HG02852 (cell line): Measurements from ENCODE around the gene DIPK1C.

Experiments
- ATAC-seq: cut with Tn5 transposase; IDR thresholded peaks from one replicate; pipeline ENCODE4 v1.9.1; 2021; ENCODE audit warnings: mild to moderate bottlenecking, moderate library complexity; ENCODE audit not compliant: unreplicated experiment

Gene DIPK1C

DNA sequence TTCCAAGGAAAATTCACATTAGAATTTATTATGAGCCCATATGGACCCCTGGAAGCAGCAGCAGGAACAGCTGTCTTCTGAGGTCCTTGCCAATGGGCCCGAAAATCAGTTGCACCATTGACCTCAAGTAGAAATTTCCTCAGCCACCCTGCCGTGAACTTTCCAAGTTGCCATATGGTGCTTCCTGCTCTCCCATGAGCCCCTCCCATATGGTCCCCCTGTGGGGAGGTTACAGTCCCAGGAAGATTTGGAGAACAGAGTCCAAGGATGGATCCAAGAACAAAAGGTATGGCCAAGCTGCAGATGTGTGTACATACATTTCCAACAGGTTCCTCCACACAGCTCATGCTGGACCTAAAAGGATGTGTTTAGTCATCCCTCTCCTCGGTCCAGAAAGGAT is 34.6 kb downstream of the DIPK1C start:
- no peak for ATAC-seq

GRCh38 chr18:74420926-74421325 is 36.2 kb downstream of the DIPK1C start:
- no peak for ATAC-seq

DNA sequence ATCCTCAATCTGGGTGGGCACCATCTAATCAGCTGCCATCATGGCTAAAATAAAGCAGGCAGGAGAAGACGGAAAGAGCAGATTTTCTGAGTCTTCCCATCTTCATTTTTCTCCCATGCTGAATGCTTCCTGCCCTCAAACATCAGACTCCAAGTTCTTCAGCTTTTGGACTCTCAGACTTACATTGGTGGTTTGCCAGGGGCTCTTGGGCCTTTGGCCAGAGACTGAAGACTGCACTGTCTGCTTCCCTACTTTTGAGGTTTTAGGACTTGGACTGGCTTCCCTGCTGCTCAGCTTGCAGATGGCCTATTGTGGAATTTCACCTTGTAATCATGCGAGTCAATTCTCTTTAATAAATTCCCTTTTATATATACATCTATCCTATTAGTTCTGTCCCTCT is 36.6 kb downstream of the DIPK1C start:
- no peak for ATAC-seq

DNA sequence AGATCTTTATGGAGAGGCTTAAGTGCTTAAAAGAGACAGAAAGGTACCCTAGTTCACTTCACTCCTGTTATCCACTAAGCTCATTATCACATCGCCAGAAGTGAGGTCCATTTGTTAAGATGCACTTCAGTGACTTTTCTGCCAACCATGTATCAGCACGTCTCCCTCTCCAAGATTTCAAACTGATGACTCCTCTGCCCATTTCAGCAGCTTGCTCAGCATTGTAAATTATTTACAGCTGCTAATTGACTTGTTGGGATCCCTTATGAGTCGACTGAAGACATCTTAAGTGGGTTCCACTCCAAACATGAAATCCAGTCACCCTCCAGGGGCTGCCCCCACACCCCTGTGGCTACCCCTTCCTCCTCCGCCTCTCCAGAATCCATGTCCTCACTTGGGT is 37.3 kb downstream of the DIPK1C start:
- no peak for ATAC-seq

GRCh38 chr18:74418023-74418422 is 39.1 kb downstream of the DIPK1C start:
- ATAC-seq = no peak

- no peak for ATAC-seq
Measured at GRCh38 chr18:74416124-74416523, 41.0 kb downstream of the DIPK1C start.

- ATAC-seq = no peak
Measured at GRCh38 chr18:74414953-74415515, 42.1 kb downstream of the DIPK1C start.

DNA sequence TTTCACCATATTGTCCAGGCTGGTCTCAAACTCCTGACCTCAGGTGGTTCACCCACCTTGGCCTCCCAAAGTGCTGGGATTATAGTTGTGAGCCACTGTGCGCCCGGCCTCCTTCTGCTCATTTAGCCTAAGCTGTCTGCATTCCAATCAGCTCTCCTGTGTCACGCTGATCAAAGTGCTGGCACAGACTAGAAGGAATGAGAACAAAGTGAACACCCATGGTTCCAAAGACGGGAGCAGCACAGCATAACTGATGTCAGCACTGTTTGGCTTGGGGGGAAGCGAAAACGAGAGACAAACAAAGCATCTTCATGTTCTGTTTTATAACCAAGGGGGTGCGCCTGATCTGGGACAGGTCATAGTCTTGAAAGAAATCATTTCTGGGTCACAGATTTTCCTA is 43.3 kb downstream of the DIPK1C start:
- ATAC-seq = no peak

DNA sequence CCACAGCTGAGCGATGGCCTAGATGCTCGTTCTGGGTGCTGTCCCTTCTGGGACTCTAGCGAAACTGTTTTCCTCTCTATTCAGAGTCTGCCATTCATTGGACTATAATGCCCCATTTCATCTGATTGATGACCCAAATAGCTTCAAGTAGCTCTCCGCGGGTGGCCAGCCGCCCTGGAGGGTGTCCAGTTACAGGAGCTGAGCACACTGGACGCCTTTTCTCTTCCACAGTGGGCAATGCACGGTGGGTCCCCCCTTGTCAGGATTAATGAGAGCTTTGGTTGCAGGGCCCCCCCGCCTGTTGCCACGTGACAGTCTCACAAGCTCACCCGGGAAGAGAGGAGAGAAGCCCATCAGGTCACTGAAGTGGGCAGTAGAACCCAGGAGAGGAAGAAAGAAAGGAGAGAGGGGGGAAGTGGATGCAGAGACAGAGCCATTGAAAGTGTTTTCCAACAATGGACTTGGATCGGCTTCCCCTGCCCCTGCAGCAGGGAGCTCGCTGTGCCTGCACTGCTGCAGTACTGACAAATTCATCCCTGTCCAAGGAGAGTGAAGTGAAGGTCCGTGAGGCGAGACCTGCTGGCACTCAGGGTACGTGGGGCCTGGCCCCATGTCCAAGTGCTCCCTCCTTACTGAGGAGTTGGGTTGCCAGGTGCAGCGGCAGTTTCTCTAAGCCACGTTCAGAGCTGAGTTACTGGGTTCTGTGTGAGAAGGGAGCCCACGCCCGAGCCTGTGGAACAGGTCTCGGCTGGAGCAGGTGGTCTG is 44.8 kb downstream of the DIPK1C start:
- no peak for ATAC-seq

DNA sequence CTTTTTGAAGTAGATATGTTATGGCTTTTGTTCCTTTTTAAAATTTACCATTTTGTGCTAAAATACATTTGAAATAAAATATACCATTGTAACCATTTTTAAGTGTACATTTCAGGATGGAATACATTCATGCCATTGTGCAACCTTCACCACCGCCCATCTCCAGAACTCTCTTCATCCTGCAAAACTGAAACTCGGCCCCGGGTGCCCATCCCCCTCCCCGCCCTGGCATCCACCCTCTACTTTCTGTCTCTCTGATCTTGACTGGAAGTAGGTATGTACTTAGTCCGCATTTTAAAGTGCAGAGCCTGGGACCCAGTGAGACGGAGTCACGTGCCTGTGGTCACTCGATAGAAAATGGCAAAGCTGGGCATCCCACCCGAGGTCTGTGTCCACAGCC is 45.6 kb downstream of the DIPK1C start:
- no peak for ATAC-seq

DNA sequence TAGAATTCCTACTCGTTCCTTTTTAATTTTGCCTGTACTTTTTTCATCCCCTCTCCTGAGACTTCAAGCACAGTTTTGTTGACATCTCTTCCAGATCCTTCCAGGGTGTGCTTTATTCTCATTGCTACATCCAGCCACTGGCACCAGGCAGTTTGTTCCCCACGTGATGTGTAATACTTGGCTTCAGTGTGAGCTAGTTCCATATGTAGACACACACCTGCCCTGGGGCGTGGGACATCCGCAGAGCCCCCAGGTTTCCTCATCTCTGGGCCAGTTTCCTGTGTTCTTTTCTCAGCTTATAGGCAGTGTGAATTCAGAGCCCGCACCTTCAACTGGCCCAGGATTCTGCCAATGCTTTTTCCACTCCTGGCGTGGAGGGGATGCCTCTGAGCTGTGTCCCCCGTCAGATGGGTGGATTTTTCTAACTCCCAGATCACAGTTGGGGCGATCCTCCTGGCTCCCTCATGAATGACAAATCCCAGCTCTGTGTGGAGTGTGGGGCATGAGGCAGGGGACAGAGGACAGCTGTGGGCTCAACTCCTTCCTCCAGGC is 46.6 kb downstream of the DIPK1C start:
- ATAC-seq = no peak

GRCh38 chr18:74407888-74408287 is 49.2 kb downstream of the DIPK1C start:
- ATAC-seq = no peak

DNA sequence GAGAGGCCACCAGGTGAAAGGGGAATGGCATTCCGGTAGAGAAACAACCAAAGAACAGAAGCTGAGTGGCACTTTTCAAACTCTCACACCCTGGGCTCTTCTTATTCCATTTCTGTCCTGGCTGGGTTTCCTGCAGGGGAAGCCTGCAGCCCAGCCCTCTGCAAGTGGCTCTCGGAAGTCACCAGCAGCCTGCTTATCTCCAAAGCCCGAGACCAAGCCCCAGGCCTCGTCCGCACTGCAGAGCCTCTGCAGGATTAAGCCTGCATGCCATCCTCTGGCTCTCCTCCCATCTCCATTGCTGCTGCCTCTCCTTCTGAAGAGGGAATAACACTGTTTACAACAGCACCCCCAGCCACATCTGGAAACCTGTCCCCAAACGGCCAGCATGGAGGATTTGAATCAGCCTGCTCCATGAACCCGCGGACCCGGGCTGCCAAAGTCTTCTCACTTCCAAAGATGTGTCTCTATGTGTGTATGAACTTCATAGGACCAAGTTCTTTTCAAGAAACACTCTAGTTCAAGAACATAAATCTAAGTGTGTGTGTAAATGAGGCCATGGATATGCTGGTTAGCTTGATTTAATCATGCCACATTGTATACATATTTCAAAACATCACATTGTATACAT is 54.2 kb downstream of the DIPK1C start:
- ATAC-seq = no peak

DNA sequence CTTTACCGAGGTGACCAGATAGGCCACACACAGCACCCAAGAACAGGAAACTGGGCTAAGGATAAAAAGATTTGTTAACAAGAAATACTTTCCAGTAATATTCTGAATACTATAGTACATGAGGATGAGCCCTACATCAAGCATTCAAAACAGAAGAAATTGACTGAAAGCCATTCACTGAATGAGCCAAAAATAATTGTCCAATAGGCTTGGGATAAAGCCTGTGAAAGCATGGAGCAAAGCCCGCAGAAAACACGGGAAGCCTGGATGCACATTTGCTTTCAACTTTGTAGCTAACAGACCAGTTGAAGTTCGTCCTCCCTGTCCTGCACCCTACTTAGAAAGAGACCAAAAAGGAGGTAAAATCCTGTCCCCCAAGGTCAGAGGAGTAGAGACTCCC is 56.3 kb downstream of the DIPK1C start:
- no peak for ATAC-seq

GRCh38 chr18:74399091-74399887 is 57.8 kb downstream of the DIPK1C start:
- ATAC-seq = no peak

DNA sequence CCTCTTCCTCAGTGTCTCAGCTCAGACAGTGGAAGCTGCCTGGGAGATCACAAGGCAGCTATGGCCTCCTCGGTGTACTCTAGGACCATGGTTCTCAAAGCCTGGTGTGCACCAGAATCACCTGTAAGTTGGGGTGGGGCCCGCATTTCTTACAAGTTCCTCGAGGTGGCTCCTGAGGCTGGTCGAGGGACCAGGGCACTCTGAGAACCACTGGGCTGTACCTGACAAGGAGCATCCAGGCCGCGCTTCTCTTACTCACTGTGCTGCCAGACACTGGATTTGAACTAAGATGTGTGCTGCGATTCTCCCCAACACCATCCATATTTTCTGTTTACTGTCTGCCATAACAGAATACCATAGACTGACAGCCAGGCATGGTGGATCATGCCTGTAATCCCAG is 59.5 kb downstream of the DIPK1C start:
- ATAC-seq = no peak

GRCh38 chr18:74396171-74397169 is 60.6 kb downstream of the DIPK1C start:
- no peak for ATAC-seq

- no peak for ATAC-seq
Measured at GRCh38 chr18:74395648-74396154, 61.4 kb downstream of the DIPK1C start.

GRCh38 chr18:74395006-74395405 is 62.1 kb downstream of the DIPK1C start:
- no peak for ATAC-seq

DNA sequence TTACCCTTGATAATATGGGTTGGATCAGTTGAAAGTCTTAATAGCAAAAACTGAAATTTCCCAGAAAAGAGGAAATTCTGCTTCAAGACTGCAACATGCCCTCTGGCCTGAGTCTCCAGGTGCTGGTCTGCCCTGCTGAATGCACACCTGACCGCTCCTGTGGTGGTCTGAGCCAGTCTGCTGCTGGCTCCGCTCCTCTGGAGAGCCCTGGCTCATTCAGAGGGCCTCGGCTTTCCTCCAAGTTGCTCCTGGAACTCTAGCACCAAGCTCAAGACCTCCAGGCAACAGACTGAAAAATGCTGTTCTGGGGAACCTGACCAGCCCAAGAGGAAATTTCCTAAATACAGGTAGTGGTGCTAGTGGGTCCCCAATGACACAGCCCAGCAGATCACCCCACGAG is 64.8 kb downstream of the DIPK1C start:
- no peak for ATAC-seq
